ENCODE measurements around the gene PPP1R12B. TPM values are rescaled to one million over a fixed set of nuclear protein-coding genes. Genes with fewer than 3 reads are reported as not detected.
"Not testable (repeated sequence)": the region's sequence is repeated elsewhere in the genome, so short reads cannot be mapped to it uniquely, and the experiment has no call there.

Gene PPP1R12B
- total and polyA plus RNA-seq, 2 experiments from 2014 or later, result 8.1 to 15.0 TPM

DNA sequence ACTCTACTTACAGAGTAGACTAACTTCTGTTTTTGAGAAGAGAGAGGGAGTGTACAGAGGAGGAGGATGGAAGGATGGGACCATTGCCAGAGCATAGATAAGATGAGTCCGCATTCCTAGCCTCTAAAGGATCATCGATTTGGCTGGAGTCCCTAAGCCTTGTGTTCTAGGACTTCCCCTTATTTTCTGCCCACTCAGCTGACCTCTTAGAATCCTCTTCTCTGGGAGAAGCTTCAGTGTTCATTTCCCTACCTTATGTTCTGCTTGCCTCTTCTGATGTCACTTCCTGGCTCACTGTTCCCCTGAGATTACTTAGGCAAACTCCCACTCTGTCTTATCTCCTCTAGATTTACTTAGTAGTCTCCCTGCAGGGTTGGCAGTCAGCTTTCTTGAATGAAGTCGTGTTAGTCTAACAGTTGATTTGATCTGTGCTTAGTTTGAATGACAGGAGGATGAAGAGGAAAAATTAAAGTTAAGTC, 205.1 kb downstream of the PPP1R12B start:
- H3K4me2 ChIP-seq, result no peak overlapping the region
- peak overlapping the region; percentile 80 for H3K27ac ChIP-seq
- no peak overlapping the region for H2AFZ ChIP-seq
- no peaks in the 10 kb centered on the region for H3K27me3 ChIP-seq
- H3K9me2 ChIP-seq (replicated peaks; ENCODE audit: insufficient read depth), result no peaks in the 10 kb centered on the region
- H3K4me1 ChIP-seq (ENCODE audit: insufficient read depth), result peaks cover 29% of the 10 kb centered on the region
- 39% methylated on average over 3 of the region's 3 CpGs for WGBS (ENCODE audit: low lambda C conversion rate, missing lambda C conversion rate)
- no peaks in the 10 kb centered on the region for H4K20me1 ChIP-seq (ENCODE audit: insufficient read depth, poor library complexity, severe bottlenecking)
- DNase-seq (ENCODE audit: low spot score), result peak; percentile 45
- TF ChIP-seq, protein P1, sequence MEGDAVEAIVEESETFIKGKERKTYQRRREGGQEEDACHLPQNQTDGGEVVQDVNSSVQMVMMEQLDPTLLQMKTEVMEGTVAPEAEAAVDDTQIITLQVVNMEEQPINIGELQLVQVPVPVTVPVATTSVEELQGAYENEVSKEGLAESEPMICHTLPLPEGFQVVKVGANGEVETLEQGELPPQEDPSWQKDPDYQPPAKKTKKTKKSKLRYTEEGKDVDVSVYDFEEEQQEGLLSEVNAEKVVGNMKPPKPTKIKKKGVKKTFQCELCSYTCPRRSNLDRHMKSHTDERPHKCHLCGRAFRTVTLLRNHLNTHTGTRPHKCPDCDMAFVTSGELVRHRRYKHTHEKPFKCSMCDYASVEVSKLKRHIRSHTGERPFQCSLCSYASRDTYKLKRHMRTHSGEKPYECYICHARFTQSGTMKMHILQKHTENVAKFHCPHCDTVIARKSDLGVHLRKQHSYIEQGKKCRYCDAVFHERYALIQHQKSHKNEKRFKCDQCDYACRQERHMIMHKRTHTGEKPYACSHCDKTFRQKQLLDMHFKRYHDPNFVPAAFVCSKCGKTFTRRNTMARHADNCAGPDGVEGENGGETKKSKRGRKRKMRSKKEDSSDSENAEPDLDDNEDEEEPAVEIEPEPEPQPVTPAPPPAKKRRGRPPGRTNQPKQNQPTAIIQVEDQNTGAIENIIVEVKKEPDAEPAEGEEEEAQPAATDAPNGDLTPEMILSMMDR (IDR thresholded peaks at IDR 0.05; ENCODE audit: poor library complexity), result no peak
- TF ChIP-seq EZH2phosphoT487 (IDR thresholded peaks at IDR 0.05; ENCODE audit: low read depth, severe bottlenecking, unreplicated experiment), result no peak
- H3K36me3 ChIP-seq (replicated peaks; ENCODE audit: insufficient read depth, low read depth), result no peaks in the 10 kb centered on the region
- H3K9me3 ChIP-seq (ENCODE audit: low read depth), result no peaks in the 10 kb centered on the region
- no peaks in the 10 kb centered on the region for H3K79me2 ChIP-seq
- H3K4me3 ChIP-seq, result no peak overlapping the region

DNA sequence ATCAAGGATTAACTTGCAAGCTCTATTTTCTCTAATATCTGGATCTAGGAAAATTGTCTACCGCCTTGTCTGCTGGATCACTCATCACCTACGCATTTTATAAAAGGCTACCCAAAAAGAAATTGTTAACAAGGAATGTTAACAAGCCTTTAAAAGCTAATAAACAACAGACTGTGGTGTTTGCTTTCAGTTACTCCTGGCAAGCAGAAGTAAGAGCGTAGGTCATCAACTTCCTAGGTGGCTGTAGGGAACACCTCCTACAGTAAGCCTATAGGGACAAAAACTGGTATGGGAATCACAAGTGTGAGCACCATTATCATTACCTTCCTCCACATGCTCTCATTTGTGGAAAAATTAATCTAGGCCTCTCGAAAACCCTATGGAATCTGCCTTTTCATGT, 206.1 kb downstream of the PPP1R12B start:
- DNase-seq (ENCODE audit: low spot score); H3K36me3 ChIP-seq (replicated peaks; ENCODE audit: insufficient read depth, low read depth); H4K20me1 ChIP-seq (ENCODE audit: insufficient read depth, poor library complexity, severe bottlenecking); H3K79me2 ChIP-seq; H3K27me3 ChIP-seq; H3K9me2 ChIP-seq (replicated peaks; ENCODE audit: insufficient read depth); H2AFZ ChIP-seq; H3K4me3 ChIP-seq; H3K9me3 ChIP-seq (ENCODE audit: low read depth): not testable (repeated sequence)
- 63% methylated on average over 4 of the region's 4 CpGs for WGBS (ENCODE audit: low lambda C conversion rate, missing lambda C conversion rate)
- Histone ChIP-seq H3K4me1 (ENCODE audit: insufficient read depth) (peaks cover 29% of the 10 kb centered on the region), H3K4me2 (peak overlapping the region; percentile 53), H3K27ac (peak overlapping the region; percentile 80)

DNA sequence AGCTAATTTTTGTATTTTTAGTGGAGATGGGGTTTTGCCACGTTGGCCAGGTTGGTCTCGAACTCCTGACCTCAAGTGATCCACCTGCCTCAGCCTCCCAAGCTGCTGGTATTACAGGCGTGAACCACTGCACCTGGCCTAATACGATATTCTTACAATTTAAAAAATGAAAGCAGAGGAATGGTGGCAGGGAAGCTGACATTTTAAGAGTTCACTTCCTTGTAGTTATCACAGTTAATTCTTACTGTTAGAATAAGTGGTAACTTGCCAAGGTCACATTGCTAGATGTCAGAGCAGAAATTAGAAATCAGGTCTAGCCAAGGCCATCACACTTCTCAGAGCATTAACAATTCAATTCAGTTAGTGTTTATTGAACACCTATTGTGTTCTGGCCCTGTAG, 207.5 kb downstream of the PPP1R12B start:
- H3K27me3 ChIP-seq; H3K36me3 ChIP-seq (replicated peaks; ENCODE audit: insufficient read depth, low read depth); DNase-seq (ENCODE audit: low spot score); H3K27ac ChIP-seq; H3K9me3 ChIP-seq (ENCODE audit: low read depth); H3K4me2 ChIP-seq; H3K9me2 ChIP-seq (replicated peaks; ENCODE audit: insufficient read depth); H3K4me3 ChIP-seq; H3K79me2 ChIP-seq; H2AFZ ChIP-seq; H4K20me1 ChIP-seq (ENCODE audit: insufficient read depth, poor library complexity, severe bottlenecking): not testable (repeated sequence)
- WGBS (ENCODE audit: low lambda C conversion rate, missing lambda C conversion rate), result 96% methylated on average over 4 of the region's 4 CpGs
- H3K4me1 ChIP-seq (ENCODE audit: insufficient read depth), result peaks cover 29% of the 10 kb centered on the region

DNA sequence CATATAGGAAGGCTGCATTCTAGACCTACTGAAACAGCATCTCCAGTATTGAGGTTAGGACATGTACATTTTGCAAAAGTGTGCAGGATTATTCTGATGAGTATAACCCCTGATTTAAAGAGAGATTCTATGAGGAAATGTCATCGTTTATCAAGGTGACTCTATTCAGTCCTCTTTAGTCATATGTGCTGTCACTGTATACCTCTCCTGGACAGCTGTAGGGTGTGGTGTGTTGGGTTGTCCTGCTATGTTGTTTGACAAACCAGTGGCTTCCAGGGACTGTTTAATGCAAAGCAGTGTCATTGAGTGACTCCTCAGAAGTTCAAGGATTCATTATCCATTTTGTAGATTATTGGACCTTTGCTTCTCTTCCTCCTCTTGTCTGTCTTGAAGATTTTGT, 209.2 kb downstream of the PPP1R12B start:
- H3K27me3 ChIP-seq; H3K9me2 ChIP-seq (replicated peaks; ENCODE audit: insufficient read depth); H3K36me3 ChIP-seq (replicated peaks; ENCODE audit: insufficient read depth, low read depth); H3K4me2 ChIP-seq; DNase-seq (ENCODE audit: low spot score); H2AFZ ChIP-seq; H3K9me3 ChIP-seq (ENCODE audit: low read depth); H3K79me2 ChIP-seq; H4K20me1 ChIP-seq (ENCODE audit: insufficient read depth, poor library complexity, severe bottlenecking); H3K27ac ChIP-seq; H3K4me3 ChIP-seq: not testable (repeated sequence)
- 62% methylated on average over 1 of the region's 1 CpG for WGBS (ENCODE audit: low lambda C conversion rate, missing lambda C conversion rate)
- H3K4me1 ChIP-seq (ENCODE audit: insufficient read depth), result peaks cover 18% of the 10 kb centered on the region

DNA sequence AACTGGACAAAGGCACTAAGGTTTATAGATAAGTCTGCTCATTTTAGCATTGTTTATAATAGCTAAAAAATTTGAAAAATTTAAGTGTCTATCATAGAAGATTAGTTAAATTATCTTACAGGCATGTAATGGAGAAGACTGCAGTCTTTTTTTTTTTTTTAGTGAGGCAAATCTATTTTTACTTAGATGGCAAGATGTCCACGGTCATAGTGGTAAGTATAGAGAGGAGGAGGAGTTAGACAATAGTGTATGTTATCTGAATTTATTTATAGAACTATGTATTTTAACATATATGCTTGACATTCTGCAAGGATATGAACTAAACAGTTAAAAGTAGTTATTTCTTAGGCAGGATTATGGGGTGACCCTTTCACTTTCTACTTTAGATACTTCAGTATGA, 212.7 kb downstream of the PPP1R12B start:
- no peaks in the 10 kb centered on the region for H3K36me3 ChIP-seq (replicated peaks; ENCODE audit: insufficient read depth, low read depth)
- no peaks in the 10 kb centered on the region for H3K9me2 ChIP-seq (replicated peaks; ENCODE audit: insufficient read depth)
- 95% methylated on average over 1 of the region's 1 CpG for WGBS (ENCODE audit: low lambda C conversion rate, missing lambda C conversion rate)
- no peak overlapping the region for H2AFZ ChIP-seq
- no peak overlapping the region for H3K27ac ChIP-seq
- no peak overlapping the region for H3K4me2 ChIP-seq
- no peaks in the 10 kb centered on the region for H4K20me1 ChIP-seq (ENCODE audit: insufficient read depth, poor library complexity, severe bottlenecking)
- no peak for DNase-seq (ENCODE audit: low spot score)
- TF ChIP-seq, protein P1 (IDR thresholded peaks at IDR 0.05; ENCODE audit: poor library complexity), result no peak
- TF ChIP-seq EZH2phosphoT487 (IDR thresholded peaks at IDR 0.05; ENCODE audit: low read depth, severe bottlenecking, unreplicated experiment) (no peak), EZH2 (IDR thresholded peaks at IDR 0.05; ENCODE audit: borderline replicate concordance) (no peak)
- no peaks in the 10 kb centered on the region for H3K79me2 ChIP-seq
- no peak overlapping the region for H3K4me3 ChIP-seq
- no peaks in the 10 kb centered on the region for H3K4me1 ChIP-seq (ENCODE audit: insufficient read depth)
- H3K9me3 ChIP-seq (ENCODE audit: low read depth), result no peaks in the 10 kb centered on the region
- H3K27me3 ChIP-seq, result no peaks in the 10 kb centered on the region
